ENCODE data around the gene RAB7A.

DNA sequence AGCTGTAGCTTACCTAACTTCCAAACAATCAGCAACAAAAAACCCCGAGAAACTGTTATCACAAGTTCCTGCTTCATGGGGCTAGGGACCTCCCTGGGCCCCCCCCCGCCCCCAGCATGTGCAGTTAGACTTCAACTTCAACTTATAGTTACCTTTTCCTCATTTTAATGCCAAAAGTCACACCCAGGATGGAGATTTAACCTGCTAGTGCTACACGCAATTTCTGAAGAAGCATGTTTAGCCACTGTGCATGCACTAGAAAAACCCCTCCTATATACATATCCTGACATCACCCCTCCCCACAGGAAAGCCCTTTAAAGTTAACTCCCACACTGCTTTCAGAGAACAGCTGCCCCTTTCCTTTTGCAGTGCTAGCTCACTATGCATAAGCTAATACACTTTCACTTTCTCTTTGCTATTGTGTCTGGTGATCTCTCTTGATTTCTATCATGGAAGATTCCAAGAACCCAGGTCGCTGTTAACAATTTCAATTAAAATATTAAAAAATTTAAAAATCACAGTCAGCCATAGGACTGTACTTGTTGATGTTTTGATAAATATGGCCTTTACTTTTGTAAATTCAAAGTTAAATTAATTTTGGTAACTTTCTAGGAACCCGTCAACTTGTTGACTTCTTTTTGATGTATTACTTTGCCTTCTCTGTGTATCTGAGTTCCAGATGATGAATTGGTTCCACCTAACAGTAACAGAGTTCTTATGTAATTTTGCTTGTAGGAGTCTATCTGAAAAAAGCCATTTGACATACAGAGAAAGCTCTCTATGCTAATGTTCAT is 78.2 kb downstream of the RAB7A start:
- TF ChIP-seq POLR2A (IDR thresholded peaks at IDR 0.05; ENCODE audit: borderline replicate concordance, extremely low read depth, insufficient read depth, insufficient read length) (no peak), CTCF (IDR thresholded peaks at IDR 0.05 in 2 of 3, conservative IDR thresholded peaks at IDR 0.05 in 1 of 3; ENCODE audit: borderline replicate concordance in 1 of 3, insufficient read depth in 1 of 3, low read depth in 2 of 3, low read length in 2 of 3) (no peak), EZH2 (IDR thresholded peaks at IDR 0.05) (no peak), POLR2AphosphoS5 (IDR thresholded peaks at IDR 0.05; ENCODE audit: low read depth, low read length) (no peak)

Data from HCT116 (cell line).